Common myeloid progenitor, CD34-positive (primary cell): ENCODE measurements around the gene TLN1. TPM values are rescaled to one million over a fixed set of nuclear protein-coding genes. Genes with fewer than 3 reads are reported as not detected.

Source experiments
- CTCF ChIA-PET: fragments of 350-600 bp; sonication (Branson Sonifier 250); formaldehyde crosslinking; loops from one replicate; lab custom pipeline; 2021; ENCODE audit warnings: antibody characterized with exemption; lab: Charles Lee
- POLR2A ChIA-PET: fragments of 350-600 bp; sonication (Branson Sonifier 250); formaldehyde crosslinking; loops from one replicate; lab custom pipeline; 2021; ENCODE audit warnings: antibody characterized with exemption; lab: Charles Lee
- DNase-seq, 3 donors: peaks; one replicate each; pipeline versions ENCODE4 v3.0.0 to v3.0.0-alpha.2; 2013
- H3K27ac ChIP-seq, 2 experiments: 1 replicate in 1 of 2; 2 replicates in 1 of 2; pipeline ENCODE4 v1.7.0; 2013; ENCODE audit warnings: inconsistent platforms in 2 of 2, low read length in 2 of 2, mild to moderate bottlenecking in 2 of 2, low read depth in 1 of 2, moderate library complexity in 1 of 2; ENCODE audit not compliant: severe bottlenecking in 2 of 2, insufficient read depth in 1 of 2, poor library complexity in 1 of 2
- H3K27me3 ChIP-seq, 5 experiments: replicated peaks in 2 of 5; 1 replicate in 3 of 5; 2 replicates in 2 of 5; pipeline versions ENCODE4 v1.6.1 to v1.7.0; 2013; ENCODE audit warnings: low read length in 4 of 5, mild to moderate bottlenecking in 2 of 5, moderate library complexity in 2 of 5, inconsistent platforms in 1 of 5; ENCODE audit not compliant: insufficient read depth in 5 of 5, control insufficient read depth in 4 of 5
- H3K36me3 ChIP-seq, 4 experiments: 1 replicate in 2 of 4; 2 replicates in 2 of 4; pipeline versions ENCODE4 v1.6.1 to v1.7.0; 2013; ENCODE audit warnings: low read length in 3 of 4, control low read depth in 1 of 4, mild to moderate bottlenecking in 1 of 4; ENCODE audit not compliant: control insufficient read depth in 4 of 4, insufficient read depth in 4 of 4
- H3K4me1 ChIP-seq, 4 experiments: 1 replicate in 3 of 4; 2 replicates in 1 of 4; pipeline versions ENCODE4 v1.6.1 to v1.7.1; 2013; ENCODE audit warnings: low read length in 3 of 4, mild to moderate bottlenecking in 3 of 4, control low read depth in 1 of 4, inconsistent platforms in 1 of 4, moderate library complexity in 1 of 4; ENCODE audit not compliant: control insufficient read depth in 4 of 4, insufficient read depth in 4 of 4; ENCODE audit errors: control extremely low read depth in 1 of 4
- H3K4me3 ChIP-seq, 7 experiments: 1 replicate in 4 of 7; 2 replicates in 3 of 7; pipeline versions ENCODE4 v1.5.1 to v1.7.0; 2013; ENCODE audit warnings: mild to moderate bottlenecking in 7 of 7, low read length in 6 of 7, moderate library complexity in 6 of 7, inconsistent platforms in 2 of 7, low read depth in 2 of 7, control low read depth in 1 of 7; ENCODE audit not compliant: insufficient read depth in 4 of 7, control insufficient read depth in 1 of 7; ENCODE audit errors: extremely low read depth in 1 of 7
- H3K9me3 ChIP-seq, 5 experiments: 1 replicate in 4 of 5; 2 replicates in 1 of 5; pipeline versions ENCODE4 v1.6.1 to v1.7.1; 2013; ENCODE audit warnings: low read length in 4 of 5, mild to moderate bottlenecking in 2 of 5, inconsistent platforms in 1 of 5, low read depth in 1 of 5, moderate library complexity in 1 of 5; ENCODE audit not compliant: control insufficient read depth in 4 of 5, insufficient read depth in 2 of 5; ENCODE audit errors: control extremely low read depth in 1 of 5
- WGBS: methylation state at CpG from one replicate; pipeline ENCODE4 v1.1.5; 2013; ENCODE audit not compliant: insufficient coverage; 5-methylcytosine and 5-hydroxymethylcytosine counted together
- polyA plus RNA-seq: library from polyadenylated mRNA; unstranded; fragments of 120-200 nt; gene quantifications from one replicate; pipeline ENCODE4 v1.2.1, GENCODE V29; 2013

TLN1 gene
- polyA plus RNA-seq = 213 TPM

DNA sequence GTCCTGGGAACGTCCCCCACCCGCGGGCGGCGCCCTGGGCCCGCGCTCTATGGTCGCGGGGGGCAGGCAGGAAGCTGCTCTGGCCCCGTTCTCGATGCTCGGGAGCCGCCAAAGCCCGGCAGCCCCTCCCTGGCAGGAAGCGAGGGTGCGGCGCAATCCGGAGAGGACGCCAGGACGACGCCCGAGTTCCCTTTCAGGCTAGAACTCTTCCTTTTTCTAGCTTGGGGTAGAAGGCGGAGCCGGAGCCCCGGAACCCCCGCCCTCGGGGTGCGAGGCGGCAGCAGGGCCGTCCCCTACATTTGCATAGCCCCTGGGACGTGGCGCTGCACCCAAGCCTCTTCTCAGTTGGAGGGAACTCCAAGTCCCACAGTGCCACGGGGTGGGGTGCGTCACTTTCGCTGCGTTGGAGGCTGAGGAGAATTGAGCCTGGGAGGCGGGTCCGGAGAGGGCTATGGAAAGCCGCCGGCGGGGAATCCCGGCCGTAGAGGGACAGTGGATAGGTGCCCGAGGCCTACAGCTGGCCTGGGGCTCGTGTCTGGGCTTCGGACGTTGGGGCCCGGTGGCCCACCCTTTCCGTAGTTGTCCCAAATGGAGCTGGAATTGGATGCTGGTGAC is at the start of gene TLN1, which contains the start of gene CREB3:
TLN1 (minus strand) TSS at position 11 of the 615 bp plus-strand sequence. CDS start 6,501 bp downstream, outside the sequence.
CREB3 (plus strand) TSS at position 482 of the 615 bp plus-strand sequence; CDS start at position 589, 107 bp downstream.
- ChIA-PET POLR2A (interaction anchor here (1.3 to 3.6 kb wide), 8 partner anchors 11 to 101 kb away, joined by 3 to 10 read pairs (median 4); partner anchors contain the start of gene SPAG8), CTCF (interaction anchor here (0.9 to 11.2 kb wide), 22 partner anchors 9 to 179 kb away, joined by 3 to 190 read pairs (median 5); partner anchors contain the start of genes CCDC107, FAM221B, GBA2 and HINT2)

DNA sequence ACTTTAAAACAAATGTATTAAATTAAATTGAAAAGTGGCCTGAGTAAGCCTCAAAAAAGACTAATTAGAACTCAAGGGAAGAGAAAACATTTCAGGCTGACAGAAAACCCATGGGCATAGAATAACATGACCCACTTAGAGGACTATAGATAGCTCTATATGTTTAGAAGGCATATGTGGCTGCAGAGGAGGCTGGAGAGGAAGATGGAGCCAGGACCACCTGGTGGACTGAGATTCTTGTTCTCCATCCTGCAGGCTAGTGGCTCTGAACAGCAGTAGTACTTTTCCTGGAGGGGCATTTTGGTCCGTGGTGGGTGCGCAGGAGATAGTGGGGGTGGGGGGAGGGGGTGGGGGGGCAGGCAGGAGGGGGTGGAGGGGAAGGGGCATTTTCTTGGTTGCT is 49.1 kb upstream of the TLN1 start:
- H3K36me3 ChIP-seq = peaks cover 0 to 11% (median 6%) of the 10 kb centered on the region in 4 experiments
- peaks cover 2 to 3% (median 2%) of the 10 kb centered on the region in 4 experiments for H3K4me1 ChIP-seq
- no peak overlapping the region for H3K27ac ChIP-seq
- ChIA-PET CTCF (interaction anchor here (1.2 to 1.7 kb wide), 3 partner anchors 9 to 25 kb away, joined by 5 to 7 read pairs (median 6); no protein-coding TSS in a partner anchor), POLR2A (no interaction called here)
- no peaks in the 10 kb centered on the region for H3K9me3 ChIP-seq
- no peak for DNase-seq
- H3K4me3 ChIP-seq = no peak overlapping the region
- no CpG with 5 or more reads among the region's 2 CpGs for WGBS
- H3K27me3 ChIP-seq = no peaks in the 10 kb centered on the region

More for the DNA sequence above, at the start of gene TLN1, which contains the start of gene CREB3:
- H3K4me3 ChIP-seq = peak within 1 kb of the TSS; percentile 50 to 97 (median 86)
- H3K9me3 ChIP-seq = no peaks in the 10 kb centered on the region
- peak; percentile 99 for DNase-seq
- peaks cover 7 to 29% (median 17%) of the 10 kb centered on the region in 4 experiments for H3K36me3 ChIP-seq
- H3K27me3 ChIP-seq = no peaks in the 10 kb centered on the region
- H3K4me1 ChIP-seq = peaks cover 40 to 61% (median 59%) of the 10 kb centered on the region in 4 experiments
- WGBS = 0% methylated on average over 49 of the region's 49 CpGs
- H3K27ac ChIP-seq = peak within 1 kb of the TSS; percentile 78 to 94

DNA sequence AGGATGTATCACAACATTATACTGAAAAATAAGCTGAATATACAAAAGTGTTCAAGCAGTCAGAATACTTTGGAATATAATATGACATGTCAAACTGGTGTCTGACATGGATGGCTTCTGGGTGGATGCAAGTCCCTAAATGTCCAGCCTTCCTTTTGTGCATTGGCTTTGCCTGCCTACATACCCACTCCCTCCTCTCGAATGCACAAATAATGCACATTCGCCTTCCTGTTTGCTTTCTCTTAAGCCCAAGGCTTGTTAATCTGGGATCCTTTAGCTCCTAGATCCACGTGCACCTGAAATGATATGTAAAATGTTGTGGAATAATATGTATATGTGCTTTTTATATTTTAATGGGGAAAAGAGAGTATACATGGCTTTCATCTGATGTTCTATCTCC is 46.5 kb upstream of the TLN1 start:
- CTCF ChIA-PET = interaction anchor here (0.6 to 2.4 kb wide), 8 partner anchors 9 to 450 kb away, joined by 3 to 20 read pairs (median 6); no protein-coding TSS in a partner anchor
- no peak overlapping the region for H3K27ac ChIP-seq
- no peaks in the 10 kb centered on the region for H3K9me3 ChIP-seq
- no peak overlapping the region for H3K4me3 ChIP-seq
- H3K4me1 ChIP-seq = peaks cover 13 to 17% (median 16%) of the 10 kb centered on the region in 4 experiments
- 83% methylated on average over 1 of the region's 3 CpGs for WGBS
- peaks cover 0 to 4% (median 2%) of the 10 kb centered on the region in 4 experiments for H3K36me3 ChIP-seq
- H3K27me3 ChIP-seq = no peaks in the 10 kb centered on the region
- no peak for DNase-seq
- POLR2A ChIA-PET = no interaction called here

DNA sequence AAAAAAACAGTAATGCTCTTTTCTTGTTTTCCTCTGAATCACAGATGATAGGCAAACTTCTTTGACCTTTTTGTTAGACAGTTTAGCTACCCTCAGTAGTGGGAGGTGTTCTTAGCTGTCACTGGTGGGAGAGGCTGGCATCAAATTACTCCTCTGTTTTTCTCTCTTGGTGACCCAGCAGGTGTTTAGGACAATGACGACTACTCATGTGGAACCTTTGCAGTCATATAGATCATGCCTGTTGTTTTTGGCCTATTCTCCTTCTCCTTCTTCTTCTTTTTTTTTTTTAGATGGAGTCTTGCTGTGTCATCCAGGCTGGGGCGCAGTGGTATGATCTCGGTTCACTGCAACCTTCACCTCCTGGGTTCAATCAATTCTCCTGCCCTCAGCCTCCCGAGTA is 44.0 kb upstream of the TLN1 start:
- 20% methylated on average over 1 of the region's 4 CpGs for WGBS
- Histone ChIP-seq H3K36me3 (peaks cover 0 to 3% (median under 1%) of the 10 kb centered on the region in 4 experiments), H3K4me1 (peaks cover 13 to 26% (median 17%) of the 10 kb centered on the region in 4 experiments), H3K27ac (no peak overlapping the region), H3K9me3 (no peaks in the 10 kb centered on the region), H3K27me3 (no peaks in the 10 kb centered on the region), H3K4me3 (no peak overlapping the region)
- peak in 1 of 3 donors; percentile 39 for DNase-seq
- POLR2A ChIA-PET = interaction anchor here (1.4 kb wide), 1 partner anchor 15 kb away, joined by 3 read pairs; no protein-coding TSS in a partner anchor
- CTCF ChIA-PET = interaction anchor here (0.7 to 2.0 kb wide), 13 partner anchors 12 to 112 kb away, joined by 3 to 9 read pairs (median 3); partner anchors contain the start of gene MSMP

DNA sequence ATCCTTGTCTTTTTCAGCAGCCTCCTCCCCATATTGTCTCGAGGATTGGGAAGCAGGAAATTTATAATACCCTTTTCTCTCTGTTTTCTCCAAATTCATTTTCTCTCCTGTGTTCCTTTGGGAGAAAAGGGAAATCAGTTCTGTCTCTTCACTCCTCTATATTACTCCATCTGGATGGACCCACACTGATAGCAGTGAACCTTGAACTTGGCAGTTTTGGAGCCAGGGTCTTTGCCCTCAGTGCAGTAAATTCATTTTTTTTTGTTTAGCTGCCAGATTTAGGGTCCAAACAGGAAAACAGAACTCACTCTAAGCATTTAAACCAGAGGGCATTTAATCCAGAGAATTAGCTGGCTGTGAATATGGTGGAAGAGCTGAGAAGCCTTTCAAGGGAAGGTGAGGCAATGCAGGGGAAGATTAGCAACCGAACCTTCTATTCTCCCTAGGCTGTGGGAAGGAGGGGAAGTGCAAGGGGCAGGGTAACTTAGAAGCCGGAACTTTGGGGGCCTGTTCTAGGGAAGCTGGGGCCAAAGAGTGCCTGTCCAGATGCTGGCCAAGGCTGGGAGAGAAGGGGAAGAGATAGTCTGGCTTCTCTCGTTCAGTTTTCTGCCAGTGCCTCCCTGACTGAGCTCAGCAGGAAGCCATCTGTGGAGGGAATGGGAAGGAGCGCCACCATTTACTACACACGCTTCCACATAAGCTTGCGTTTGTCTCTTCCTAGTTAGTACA is 43.1 kb upstream of the TLN1 start:
- H3K27me3 ChIP-seq = no peaks in the 10 kb centered on the region
- peak overlapping the region in 5 of 7 experiments; percentile 19 to 61 (median 51) for H3K4me3 ChIP-seq
- ChIA-PET CTCF (interaction anchor here (0.6 to 7.7 kb wide), 16 partner anchors 11 to 181 kb away, joined by 3 to 41 read pairs (median 3); partner anchors contain the start of gene MSMP), POLR2A (interaction anchor here (1.4 kb wide), 1 partner anchor 14 kb away, joined by 3 read pairs; no protein-coding TSS in a partner anchor)
- H3K27ac ChIP-seq = peak overlapping the region; percentile 23 to 77
- peaks cover 13 to 35% (median 17%) of the 10 kb centered on the region in 4 experiments for H3K4me1 ChIP-seq
- H3K36me3 ChIP-seq = peaks cover 0 to 3% (median 0%) of the 10 kb centered on the region in 4 experiments
- H3K9me3 ChIP-seq = no peaks in the 10 kb centered on the region
- DNase-seq = peak in 1 of 3 donors; percentile 26
- 16% methylated on average over 3 of the region's 7 CpGs for WGBS

DNA sequence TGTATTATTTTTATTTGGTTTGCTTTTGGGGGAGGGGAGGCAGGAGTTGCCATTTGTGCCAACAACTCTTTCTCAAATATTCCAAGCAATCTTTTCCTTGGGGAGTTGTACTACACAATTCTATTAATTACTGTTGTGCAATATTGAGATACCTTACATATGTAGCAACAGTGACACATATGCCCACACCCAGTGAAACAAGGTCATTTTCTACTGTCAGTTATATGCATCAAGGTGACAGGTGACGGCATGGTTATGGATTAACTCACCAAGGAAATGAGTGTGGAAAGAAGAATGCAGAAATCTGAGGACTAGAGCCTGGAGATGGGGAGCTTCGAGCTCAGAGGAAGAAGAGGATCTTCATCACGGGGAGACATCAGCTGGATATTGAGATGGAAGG is 39.9 kb upstream of the TLN1 start:
- DNase-seq = no peak
- CTCF ChIA-PET = interaction anchor here (0.8 to 7.7 kb wide), 9 partner anchors 9 to 75 kb away, joined by 3 to 41 read pairs (median 4); partner anchors contain the start of gene MSMP
- POLR2A ChIA-PET = no interaction called here
- Histone ChIP-seq H3K27me3 (no peaks in the 10 kb centered on the region), H3K27ac (no peak overlapping the region), H3K4me3 (no peak overlapping the region), H3K9me3 (no peaks in the 10 kb centered on the region), H3K4me1 (peaks cover 13 to 40% (median 17%) of the 10 kb centered on the region in 4 experiments), H3K36me3 (peaks cover 0 to 3% (median 0%) of the 10 kb centered on the region in 4 experiments)
- WGBS = 98% methylated on average over 3 of the region's 3 CpGs
